GM23338 (cell line): ENCODE results near the gene ZNF177. TPM values are rescaled to one million over a fixed set of nuclear protein-coding genes. Genes with fewer than 3 reads are reported as not detected.

Experiments
- ATAC-seq: fragments of 200-7000 bp; cut with Tn5 transposase; 3 replicates; pipeline ENCODE4 v1.9.1; 2020
- DNase-seq: peaks from one replicate; pipeline ENCODE4 v3.0.0-alpha.2; 2015; ENCODE audit warnings: low spot score
- H2AFZ ChIP-seq: fragments of 200-600 bp; sonication (generic); 2 replicates; pipeline ENCODE4 v1.8.0; 2016; ENCODE audit warnings: antibody characterized with exemption, mild to moderate bottlenecking, moderate library complexity
- H3F3A ChIP-seq: fragments of 200-600 bp; sonication (generic); replicated peaks from 2 replicates; pipeline ENCODE4 v1.8.0; 2017; ENCODE audit warnings: antibody characterized with exemption, mixed run types, low read depth
- H3K27ac ChIP-seq: fragments of 200-600 bp; sonication (generic); 2 replicates; pipeline ENCODE4 v1.6.1; 2016; ENCODE audit warnings: low read depth
- H3K27me3 ChIP-seq: fragments of 200-600 bp; sonication (generic); 2 replicates; pipeline ENCODE4 v1.8.0; 2016; ENCODE audit warnings: mild to moderate bottlenecking, mixed run types, moderate library complexity; ENCODE audit not compliant: insufficient read depth
- H3K36me3 ChIP-seq: fragments of 200-600 bp; sonication (generic); 2 replicates; pipeline ENCODE4 v1.8.0; 2016; ENCODE audit warnings: mild to moderate bottlenecking; ENCODE audit not compliant: insufficient read depth
- H3K4me1 ChIP-seq: fragments of 200-600 bp; sonication (generic); 2 replicates; pipeline ENCODE4 v1.8.0; 2016; ENCODE audit warnings: mild to moderate bottlenecking, moderate library complexity; ENCODE audit not compliant: insufficient read depth
- H3K4me2 ChIP-seq: fragments of 200-600 bp; sonication (generic); 2 replicates; pipeline ENCODE4 v1.7.1; 2017; ENCODE audit warnings: mixed run types
- H3K4me3 ChIP-seq: fragments of 200-600 bp; sonication (generic); 2 replicates; pipeline ENCODE4 v1.6.1; 2016; ENCODE audit warnings: mixed run types
- H3K79me2 ChIP-seq: fragments of 200-600 bp; sonication (generic); replicated peaks from 2 replicates; pipeline ENCODE4 v1.8.0; 2017; ENCODE audit warnings: mild to moderate bottlenecking; ENCODE audit not compliant: insufficient read depth
- H3K9me2 ChIP-seq: fragments of 200-600 bp; sonication (generic); 2 replicates; pipeline ENCODE4 v1.8.0; 2017; ENCODE audit not compliant: insufficient read depth
- H4K20me1 ChIP-seq: fragments of 200-600 bp; sonication (generic); replicated peaks from 2 replicates; pipeline ENCODE4 v1.8.0; 2017; ENCODE audit warnings: mild to moderate bottlenecking; ENCODE audit not compliant: insufficient read depth
- H3K27ac Mint-ChIP-seq: 2 replicates; pipeline ENCODE4 v1.8.0; 2020; ENCODE audit warnings: inconsistent platforms, mild to moderate bottlenecking, moderate library complexity, mixed read lengths
- H3K27me3 Mint-ChIP-seq: 3 replicates; pipeline ENCODE4 v1.8.0; 2022; ENCODE audit warnings: low read depth, mild to moderate bottlenecking, moderate library complexity, mixed read lengths, inconsistent platforms; ENCODE audit not compliant: insufficient read depth, poor library complexity
- H3K36me3 Mint-ChIP-seq: 3 replicates; pipeline ENCODE4 v1.8.0; 2021; ENCODE audit warnings: low read depth, mild to moderate bottlenecking, inconsistent platforms, moderate library complexity, mixed read lengths
- H3K4me1 Mint-ChIP-seq: 3 replicates; pipeline ENCODE4 v1.8.0; 2020; ENCODE audit warnings: mild to moderate bottlenecking, inconsistent platforms, mixed read lengths
- H3K4me3 Mint-ChIP-seq: 3 replicates; pipeline ENCODE4 v1.8.0; 2021; ENCODE audit warnings: moderate library complexity, mild to moderate bottlenecking, inconsistent platforms, mixed read lengths
- H3K9me3 Mint-ChIP-seq: 3 replicates; pipeline ENCODE4 v1.8.0; 2020; ENCODE audit warnings: moderate library complexity, mild to moderate bottlenecking, inconsistent platforms, mixed read lengths
- CREB1 ChIP-seq: fragments of 250-450 bp; sonication (Bioruptor Pico); IDR thresholded peaks from 2 replicates; pipeline ENCODE4 v1.5.0; 2020; ENCODE audit warnings: low read depth, mild to moderate bottlenecking, moderate library complexity
- EZH2 ChIP-seq: fragments of 200-600 bp; sonication (generic); IDR thresholded peaks from one replicate; pipeline ENCODE4 v1.8.0; 2017; ENCODE audit warnings: antibody characterized with exemption, mild to moderate bottlenecking, low read depth; ENCODE audit not compliant: unreplicated experiment
- EZH2phosphoT487 ChIP-seq: fragments of 200-600 bp; sonication (generic); IDR thresholded peaks from one replicate; pipeline ENCODE4 v1.8.1; 2018; ENCODE audit warnings: antibody characterized with exemption; ENCODE audit not compliant: unreplicated experiment
- JUNB ChIP-seq: IDR thresholded peaks from one replicate; pipeline ENCODE4 v1.6.1; 2016; ENCODE audit warnings: antibody characterized with exemption; ENCODE audit not compliant: unreplicated experiment
- NANOG ChIP-seq: IDR thresholded peaks from 2 replicates; pipeline ENCODE4 v1.6.1; 2016; ENCODE audit warnings: antibody characterized with exemption, borderline replicate concordance
- POLR2AphosphoS5 ChIP-seq: IDR thresholded peaks from 2 replicates; pipeline ENCODE4 v1.6.1; 2016; ENCODE audit warnings: antibody characterized with exemption, low read depth
- STAT1 ChIP-seq: IDR thresholded peaks from one replicate; pipeline ENCODE4 v1.6.1; 2016; ENCODE audit warnings: antibody characterized with exemption; ENCODE audit not compliant: unreplicated experiment
- ZNF114 ChIP-seq: fragments of 250-450 bp; sonication (Bioruptor Pico); IDR thresholded peaks from 2 replicates; pipeline ENCODE4 v1.5.0; 2020; ENCODE audit warnings: mild to moderate bottlenecking, moderate library complexity
- ZNF331 ChIP-seq: fragments of 250-450 bp; sonication (Bioruptor Pico); IDR thresholded peaks from 2 replicates; pipeline ENCODE4 v1.5.0; 2020; ENCODE audit warnings: low read depth, mild to moderate bottlenecking, moderate library complexity
- polyA plus RNA-seq: library from polyadenylated mRNA; unstranded; fragments of >200 nt; fragmentation: Nextera tagmentation; extraction: Ambion mirVana; gene quantifications from 2 replicates; pipeline ENCODE4 v1.2.1, GENCODE V29; 2016
- total RNA-seq: library from RNA; depleted of rRNA; stranded (reverse); fragments of >200 nt; shearing (Covaris generic); gene quantifications from 2 replicates; pipeline ENCODE4 v1.2.3, GENCODE V29; 2014
- TF ChIP-seq, protein P1 (sequence below): IDR thresholded peaks from 2 replicates; pipeline ENCODE4 v1.6.1; 2016; ENCODE audit warnings: antibody characterized with exemption
- TF ChIP-seq, protein P2 (sequence below): fragments of 250-450 bp; sonication (Bioruptor Pico); IDR thresholded peaks from 2 replicates; pipeline ENCODE4 v1.5.0; 2020; ENCODE audit warnings: mild to moderate bottlenecking, moderate library complexity
- TF ChIP-seq, protein P3 (sequence below): IDR thresholded peaks from one replicate; pipeline ENCODE4 v1.6.1; 2018; ENCODE audit warnings: antibody characterized with exemption; ENCODE audit not compliant: unreplicated experiment
- TF ChIP-seq, protein P4 (sequence below), 2 experiments: fragments of 200-600 bp in 1 of 2; sonication (generic) in 1 of 2; conservative IDR thresholded peaks; 2 replicates each; pipeline versions ENCODE4 v1.5.1 to v1.6.1; 2016 to 2017; ENCODE audit warnings: antibody characterized with exemption in 2 of 2, low read depth in 2 of 2, mild to moderate bottlenecking in 2 of 2, moderate library complexity in 1 of 2

The ZNF177 gene
- total and polyA plus RNA-seq, 2 experiments from 2014 or later: 5.8 to 7.1 TPM

DNA sequence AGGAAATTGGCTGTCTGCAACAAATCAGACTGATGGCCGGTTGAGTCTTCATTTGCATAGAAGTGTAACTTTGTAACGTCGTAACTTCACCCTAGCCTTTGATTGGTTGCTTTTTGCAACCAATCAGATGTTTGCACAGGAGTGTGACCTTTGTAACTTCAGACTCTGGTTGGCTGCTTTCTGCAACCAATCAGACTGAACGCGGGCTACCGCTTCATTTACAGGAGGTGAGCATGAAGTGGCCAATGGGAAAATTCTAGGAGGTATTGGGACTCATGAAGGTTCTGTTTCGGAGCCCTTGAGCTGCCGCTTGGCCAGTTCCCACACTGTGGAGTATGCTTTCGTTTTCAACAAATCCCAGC lies 39.3 kb upstream of the ZNF177 start:
- H3F3A ChIP-seq: no peaks in the 10 kb centered on the region; the same call in 1 of the 2 replicates
- no peak overlapping the region for H2AFZ ChIP-seq
- DNase-seq: peak; percentile 84
- Mint-ChIP-seq H3K4me3 (peak overlapping the region; percentile 86), H3K9me3 (peaks cover 75% of the 10 kb centered on the region), H3K27ac (peak overlapping the region; percentile 84; the same call in 1 of the 2 replicates), H3K27me3 (peaks cover 17% of the 10 kb centered on the region), H3K36me3 (peaks cover 64% of the 10 kb centered on the region), H3K4me1 (no peaks in the 10 kb centered on the region)
- no peaks in the 10 kb centered on the region for H3K9me2 ChIP-seq
- peak; percentile 64 for ATAC-seq
- TF ChIP-seq POLR2AphosphoS5 (no peak), NANOG (no peak), CREB1 (no peak), EZH2phosphoT487 (no peak), ZNF114 (no peak), EZH2 (no peak), ZNF331 (CRISPR knock-in tag) (no peak), STAT1 (no peak), JUNB (no peak)
- TF ChIP-seq, protein P1, sequence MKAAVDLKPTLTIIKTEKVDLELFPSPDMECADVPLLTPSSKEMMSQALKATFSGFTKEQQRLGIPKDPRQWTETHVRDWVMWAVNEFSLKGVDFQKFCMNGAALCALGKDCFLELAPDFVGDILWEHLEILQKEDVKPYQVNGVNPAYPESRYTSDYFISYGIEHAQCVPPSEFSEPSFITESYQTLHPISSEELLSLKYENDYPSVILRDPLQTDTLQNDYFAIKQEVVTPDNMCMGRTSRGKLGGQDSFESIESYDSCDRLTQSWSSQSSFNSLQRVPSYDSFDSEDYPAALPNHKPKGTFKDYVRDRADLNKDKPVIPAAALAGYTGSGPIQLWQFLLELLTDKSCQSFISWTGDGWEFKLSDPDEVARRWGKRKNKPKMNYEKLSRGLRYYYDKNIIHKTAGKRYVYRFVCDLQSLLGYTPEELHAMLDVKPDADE: no peak
- TF ChIP-seq, protein P2, sequence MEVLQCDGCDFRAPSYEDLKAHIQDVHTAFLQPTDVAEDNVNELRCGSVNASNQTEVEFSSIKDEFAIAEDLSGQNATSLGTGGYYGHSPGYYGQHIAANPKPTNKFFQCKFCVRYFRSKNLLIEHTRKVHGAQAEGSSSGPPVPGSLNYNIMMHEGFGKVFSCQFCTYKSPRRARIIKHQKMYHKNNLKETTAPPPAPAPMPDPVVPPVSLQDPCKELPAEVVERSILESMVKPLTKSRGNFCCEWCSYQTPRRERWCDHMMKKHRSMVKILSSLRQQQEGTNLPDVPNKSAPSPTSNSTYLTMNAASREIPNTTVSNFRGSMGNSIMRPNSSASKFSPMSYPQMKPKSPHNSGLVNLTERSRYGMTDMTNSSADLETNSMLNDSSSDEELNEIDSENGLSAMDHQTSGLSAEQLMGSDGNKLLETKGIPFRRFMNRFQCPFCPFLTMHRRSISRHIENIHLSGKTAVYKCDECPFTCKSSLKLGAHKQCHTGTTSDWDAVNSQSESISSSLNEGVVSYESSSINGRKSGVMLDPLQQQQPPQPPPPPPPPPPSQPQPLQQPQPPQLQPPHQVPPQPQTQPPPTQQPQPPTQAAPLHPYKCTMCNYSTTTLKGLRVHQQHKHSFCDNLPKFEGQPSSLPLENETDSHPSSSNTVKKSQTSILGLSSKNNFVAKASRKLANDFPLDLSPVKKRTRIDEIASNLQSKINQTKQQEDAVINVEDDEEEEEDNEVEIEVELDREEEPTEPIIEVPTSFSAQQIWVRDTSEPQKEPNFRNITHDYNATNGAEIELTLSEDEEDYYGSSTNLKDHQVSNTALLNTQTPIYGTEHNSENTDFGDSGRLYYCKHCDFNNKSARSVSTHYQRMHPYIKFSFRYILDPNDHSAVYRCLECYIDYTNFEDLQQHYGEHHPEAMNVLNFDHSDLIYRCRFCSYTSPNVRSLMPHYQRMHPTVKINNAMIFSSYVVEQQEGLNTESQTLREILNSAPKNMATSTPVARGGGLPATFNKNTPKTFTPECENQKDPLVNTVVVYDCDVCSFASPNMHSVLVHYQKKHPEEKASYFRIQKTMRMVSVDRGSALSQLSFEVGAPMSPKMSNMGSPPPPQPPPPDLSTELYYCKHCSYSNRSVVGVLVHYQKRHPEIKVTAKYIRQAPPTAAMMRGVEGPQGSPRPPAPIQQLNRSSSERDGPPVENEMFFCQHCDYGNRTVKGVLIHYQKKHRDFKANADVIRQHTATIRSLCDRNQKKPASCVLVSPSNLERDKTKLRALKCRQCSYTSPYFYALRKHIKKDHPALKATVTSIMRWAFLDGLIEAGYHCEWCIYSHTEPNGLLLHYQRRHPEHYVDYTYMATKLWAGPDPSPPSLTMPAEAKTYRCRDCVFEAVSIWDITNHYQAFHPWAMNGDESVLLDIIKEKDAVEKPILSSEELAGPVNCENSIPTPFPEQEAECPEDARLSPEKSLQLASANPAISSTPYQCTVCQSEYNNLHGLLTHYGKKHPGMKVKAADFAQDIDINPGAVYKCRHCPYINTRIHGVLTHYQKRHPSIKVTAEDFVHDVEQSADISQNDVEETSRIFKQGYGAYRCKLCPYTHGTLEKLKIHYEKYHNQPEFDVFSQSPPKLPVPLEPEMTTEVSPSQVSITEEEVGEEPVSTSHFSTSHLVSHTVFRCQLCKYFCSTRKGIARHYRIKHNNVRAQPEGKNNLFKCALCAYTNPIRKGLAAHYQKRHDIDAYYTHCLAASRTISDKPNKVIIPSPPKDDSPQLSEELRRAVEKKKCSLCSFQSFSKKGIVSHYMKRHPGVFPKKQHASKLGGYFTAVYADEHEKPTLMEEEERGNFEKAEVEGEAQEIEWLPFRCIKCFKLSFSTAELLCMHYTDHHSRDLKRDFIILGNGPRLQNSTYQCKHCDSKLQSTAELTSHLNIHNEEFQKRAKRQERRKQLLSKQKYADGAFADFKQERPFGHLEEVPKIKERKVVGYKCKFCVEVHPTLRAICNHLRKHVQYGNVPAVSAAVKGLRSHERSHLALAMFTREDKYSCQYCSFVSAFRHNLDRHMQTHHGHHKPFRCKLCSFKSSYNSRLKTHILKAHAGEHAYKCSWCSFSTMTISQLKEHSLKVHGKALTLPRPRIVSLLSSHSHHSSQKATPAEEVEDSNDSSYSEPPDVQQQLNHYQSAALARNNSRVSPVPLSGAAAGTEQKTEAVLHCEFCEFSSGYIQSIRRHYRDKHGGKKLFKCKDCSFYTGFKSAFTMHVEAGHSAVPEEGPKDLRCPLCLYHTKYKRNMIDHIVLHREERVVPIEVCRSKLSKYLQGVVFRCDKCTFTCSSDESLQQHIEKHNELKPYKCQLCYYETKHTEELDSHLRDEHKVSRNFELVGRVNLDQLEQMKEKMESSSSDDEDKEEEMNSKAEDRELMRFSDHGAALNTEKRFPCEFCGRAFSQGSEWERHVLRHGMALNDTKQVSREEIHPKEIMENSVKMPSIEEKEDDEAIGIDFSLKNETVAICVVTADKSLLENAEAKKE (CRISPR knock-in tag): no peak
- TF ChIP-seq, protein P3, sequence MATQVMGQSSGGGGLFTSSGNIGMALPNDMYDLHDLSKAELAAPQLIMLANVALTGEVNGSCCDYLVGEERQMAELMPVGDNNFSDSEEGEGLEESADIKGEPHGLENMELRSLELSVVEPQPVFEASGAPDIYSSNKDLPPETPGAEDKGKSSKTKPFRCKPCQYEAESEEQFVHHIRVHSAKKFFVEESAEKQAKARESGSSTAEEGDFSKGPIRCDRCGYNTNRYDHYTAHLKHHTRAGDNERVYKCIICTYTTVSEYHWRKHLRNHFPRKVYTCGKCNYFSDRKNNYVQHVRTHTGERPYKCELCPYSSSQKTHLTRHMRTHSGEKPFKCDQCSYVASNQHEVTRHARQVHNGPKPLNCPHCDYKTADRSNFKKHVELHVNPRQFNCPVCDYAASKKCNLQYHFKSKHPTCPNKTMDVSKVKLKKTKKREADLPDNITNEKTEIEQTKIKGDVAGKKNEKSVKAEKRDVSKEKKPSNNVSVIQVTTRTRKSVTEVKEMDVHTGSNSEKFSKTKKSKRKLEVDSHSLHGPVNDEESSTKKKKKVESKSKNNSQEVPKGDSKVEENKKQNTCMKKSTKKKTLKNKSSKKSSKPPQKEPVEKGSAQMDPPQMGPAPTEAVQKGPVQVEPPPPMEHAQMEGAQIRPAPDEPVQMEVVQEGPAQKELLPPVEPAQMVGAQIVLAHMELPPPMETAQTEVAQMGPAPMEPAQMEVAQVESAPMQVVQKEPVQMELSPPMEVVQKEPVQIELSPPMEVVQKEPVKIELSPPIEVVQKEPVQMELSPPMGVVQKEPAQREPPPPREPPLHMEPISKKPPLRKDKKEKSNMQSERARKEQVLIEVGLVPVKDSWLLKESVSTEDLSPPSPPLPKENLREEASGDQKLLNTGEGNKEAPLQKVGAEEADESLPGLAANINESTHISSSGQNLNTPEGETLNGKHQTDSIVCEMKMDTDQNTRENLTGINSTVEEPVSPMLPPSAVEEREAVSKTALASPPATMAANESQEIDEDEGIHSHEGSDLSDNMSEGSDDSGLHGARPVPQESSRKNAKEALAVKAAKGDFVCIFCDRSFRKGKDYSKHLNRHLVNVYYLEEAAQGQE: no peak
- TF ChIP-seq, protein P4, sequence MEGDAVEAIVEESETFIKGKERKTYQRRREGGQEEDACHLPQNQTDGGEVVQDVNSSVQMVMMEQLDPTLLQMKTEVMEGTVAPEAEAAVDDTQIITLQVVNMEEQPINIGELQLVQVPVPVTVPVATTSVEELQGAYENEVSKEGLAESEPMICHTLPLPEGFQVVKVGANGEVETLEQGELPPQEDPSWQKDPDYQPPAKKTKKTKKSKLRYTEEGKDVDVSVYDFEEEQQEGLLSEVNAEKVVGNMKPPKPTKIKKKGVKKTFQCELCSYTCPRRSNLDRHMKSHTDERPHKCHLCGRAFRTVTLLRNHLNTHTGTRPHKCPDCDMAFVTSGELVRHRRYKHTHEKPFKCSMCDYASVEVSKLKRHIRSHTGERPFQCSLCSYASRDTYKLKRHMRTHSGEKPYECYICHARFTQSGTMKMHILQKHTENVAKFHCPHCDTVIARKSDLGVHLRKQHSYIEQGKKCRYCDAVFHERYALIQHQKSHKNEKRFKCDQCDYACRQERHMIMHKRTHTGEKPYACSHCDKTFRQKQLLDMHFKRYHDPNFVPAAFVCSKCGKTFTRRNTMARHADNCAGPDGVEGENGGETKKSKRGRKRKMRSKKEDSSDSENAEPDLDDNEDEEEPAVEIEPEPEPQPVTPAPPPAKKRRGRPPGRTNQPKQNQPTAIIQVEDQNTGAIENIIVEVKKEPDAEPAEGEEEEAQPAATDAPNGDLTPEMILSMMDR (conservative IDR thresholded peaks at IDR 0.05; ENCODE audit: low read depth in 2 of 2): no peak
- no peaks in the 10 kb centered on the region for H3K27me3 ChIP-seq
- H3K4me1 ChIP-seq: peaks cover 6% of the 10 kb centered on the region; the same call in 1 of the 2 replicates
- H3K4me3 ChIP-seq: peak overlapping the region; percentile 89
- H3K79me2 ChIP-seq: peaks cover 41% of the 10 kb centered on the region
- peak overlapping the region; percentile 51 for H3K4me2 ChIP-seq
- peaks cover 6% of the 10 kb centered on the region for H3K36me3 ChIP-seq
- H4K20me1 ChIP-seq: no peaks in the 10 kb centered on the region
- H3K27ac ChIP-seq: peak overlapping the region; percentile 70
